Measurements from ENCODE around the gene MRPS6.

DNA sequence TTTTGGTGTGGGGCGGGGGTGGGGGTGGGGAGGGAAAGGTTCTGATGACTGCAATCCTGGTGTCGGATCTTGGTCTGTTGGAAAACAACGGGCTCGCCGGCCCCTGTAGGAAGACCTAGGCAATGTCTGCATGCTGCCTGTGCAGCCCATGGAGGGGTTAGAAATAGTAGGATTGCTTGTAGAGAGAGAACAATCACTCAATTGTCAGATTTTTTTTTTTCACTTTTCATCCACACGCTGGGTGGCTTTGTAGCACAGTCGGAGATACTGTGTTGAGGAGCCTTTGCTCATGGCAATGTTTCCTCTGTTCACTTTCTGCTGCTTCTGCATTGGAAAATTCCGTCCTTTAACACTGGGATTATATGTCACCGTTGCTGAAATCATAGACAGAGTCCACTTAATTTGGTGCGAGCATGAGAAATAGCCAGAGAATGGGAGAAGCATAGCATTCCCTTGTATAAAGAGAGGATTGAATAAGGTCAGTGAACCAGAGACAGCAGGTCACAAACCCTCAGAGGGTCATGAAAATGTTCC lies 107.5 kb downstream of the MRPS6 start:
- TF ChIP-seq GATA3 (IDR thresholded peaks at IDR 0.05; ENCODE audit: low read depth, low read length): no peak
- no peak for TF ChIP-seq GATA2 (IDR thresholded peaks at IDR 0.05; ENCODE audit: low read depth, low read length)

All from SH-SY5Y (cell line).